ENCODE results near the gene CST4. TPM values are rescaled to one million over a fixed set of nuclear protein-coding genes. Genes with fewer than 3 reads are reported as not detected.
"Not testable (repeated sequence)": the region's sequence is repeated elsewhere in the genome, so short reads cannot be mapped to it uniquely, and the experiment has no call there.

The CST4 gene
- total RNA-seq, 4 donors from 2014 or later, result not detected

- no peak overlapping the region for H3K4me3 ChIP-seq
- WGBS, 2 donors, result 82 to 91% methylated on average over 5 to 9 of the region's 9 CpGs
- no peak for DNase-seq
- TF ChIP-seq CTCF (IDR thresholded peaks at IDR 0.05) (no peak), POLR2A (IDR thresholded peaks at IDR 0.05) (no peak)
- no peak overlapping the region for H3K27ac ChIP-seq
- no peaks in the 10 kb centered on the region for H3K9me3 ChIP-seq
- H3K4me1 ChIP-seq, result peaks cover 0 to 16% (median 0%) of the 10 kb centered on the region in 3 donors
- no peaks in the 10 kb centered on the region for H3K36me3 ChIP-seq
- no peaks in the 10 kb centered on the region for H3K27me3 ChIP-seq
- intact Hi-C loops (cut with DNase I), result no loop called here
These were observed 26.5 kb downstream of the CST4 start for GRCh38 chr20:23662276-23662870.

GRCh38 chr20:23661002-23661429 lies 27.8 kb downstream of the CST4 start:
- intact Hi-C loops (cut with DNase I), result no loop called here
- Histone ChIP-seq H3K4me1 (peaks cover 2 to 22% (median 3%) of the 10 kb centered on the region in 3 donors), H3K27ac (no peak overlapping the region), H3K4me3 (no peak overlapping the region), H3K9me3 (no peaks in the 10 kb centered on the region), H3K36me3 (no peaks in the 10 kb centered on the region), H3K27me3 (no peaks in the 10 kb centered on the region)
- no peak for DNase-seq
- WGBS, 2 donors, result 90 to 92% methylated on average over 6 of the region's 6 CpGs
- TF ChIP-seq CTCF (IDR thresholded peaks at IDR 0.05) (no peak), POLR2A (IDR thresholded peaks at IDR 0.05) (no peak)

- peaks cover 8 to 30% (median 10%) of the 10 kb centered on the region in 3 donors for H3K4me1 ChIP-seq
- H3K27me3 ChIP-seq, result no peaks in the 10 kb centered on the region
- no peaks in the 10 kb centered on the region for H3K36me3 ChIP-seq
- no peak overlapping the region for H3K27ac ChIP-seq
- no peak overlapping the region for H3K4me3 ChIP-seq
- TF ChIP-seq POLR2A (IDR thresholded peaks at IDR 0.05) (no peak), CTCF (IDR thresholded peaks at IDR 0.05) (no peak)
- no peak for DNase-seq
- WGBS, 2 donors, result 45 to 76% methylated on average over 6 to 8 of the region's 8 CpGs
- H3K9me3 ChIP-seq, result no peaks in the 10 kb centered on the region
- intact Hi-C loops (cut with DNase I), result no loop called here
These were observed 28.6 kb downstream of the CST4 start for GRCh38 chr20:23659989-23660837.

GRCh38 chr20:23659610-23659988 lies 29.2 kb downstream of the CST4 start:
- intact Hi-C loops (cut with DNase I); H3K36me3 ChIP-seq; H3K27ac ChIP-seq; DNase-seq; H3K9me3 ChIP-seq; H3K4me3 ChIP-seq; H3K27me3 ChIP-seq: not testable (repeated sequence)
- peaks cover 8 to 37% (median 10%) of the 10 kb centered on the region in 3 donors for H3K4me1 ChIP-seq
- WGBS, 2 donors, result 77 to 78% methylated on average over 2 of the region's 2 CpGs

GRCh38 chr20:23658989-23659609 lies 29.7 kb downstream of the CST4 start:
- Histone ChIP-seq H3K9me3 (no peaks in the 10 kb centered on the region), H3K27me3 (no peaks in the 10 kb centered on the region), H3K4me1 (peaks cover 12 to 42% (median 14%) of the 10 kb centered on the region in 3 donors), H3K27ac (no peak overlapping the region), H3K36me3 (no peaks in the 10 kb centered on the region), H3K4me3 (no peak overlapping the region)
- no peak for DNase-seq
- WGBS, 2 donors, result 94 to 96% methylated on average over 7 of the region's 8 CpGs
- intact Hi-C loops (cut with DNase I), result no loop called here
- TF ChIP-seq CTCF (IDR thresholded peaks at IDR 0.05), result no peak
- TF ChIP-seq POLR2A (IDR thresholded peaks at IDR 0.05), result no peak

Measured in esophagus squamous epithelium (tissue), 5 donors.